HepG2 (cell line): Measurements from ENCODE around the gene CSTF3. TPM values are rescaled to one million over a fixed set of nuclear protein-coding genes. Genes with fewer than 3 reads are reported as not detected.

Experiments used
- ARID4A ChIP-seq: sonication (generic); formaldehyde crosslinking; IDR thresholded peaks from 2 replicates; pipeline ENCODE4 v1.5.0; 2020; ENCODE audit warnings: mild to moderate bottlenecking, missing genetic modification reagents, borderline replicate concordance
- ATF4 ChIP-seq, 2 experiments: fragments of 450-650 bp in 1 of 2; sonication (generic) in 1 of 2; formaldehyde crosslinking; IDR thresholded peaks; 2 replicates each; pipeline versions ENCODE4 v1.5.0 to v1.8.0; 2020 to 2022; ENCODE audit warnings: mild to moderate bottlenecking in 1 of 2, missing genetic modification reagents in 1 of 2
- CHD2 ChIP-seq: IDR thresholded peaks from 2 replicates; pipeline ENCODE4 v1.6.1; 2011; ENCODE audit warnings: low read depth, low read length, improper control_type of control experiment
- HOMEZ ChIP-seq: IDR thresholded peaks from 2 replicates; pipeline ENCODE4 v1.6.1; 2016; ENCODE audit warnings: low read depth
- JARID2 ChIP-seq: sonication (generic); formaldehyde crosslinking; IDR thresholded peaks from 2 replicates; pipeline ENCODE4 v1.8.1; 2023; ENCODE audit warnings: missing genetic modification reagents, inconsistent platforms; ENCODE audit not compliant: insufficient replicate concordance
- MYPOP ChIP-seq: sonication (generic); formaldehyde crosslinking; IDR thresholded peaks from 2 replicates; pipeline ENCODE4 v1.8.1; 2023; ENCODE audit warnings: mild to moderate bottlenecking, moderate library complexity, missing genetic modification reagents
- PLRG1 ChIP-seq: fragments of 450-650 bp; conservative IDR thresholded peaks from 2 replicates; pipeline ENCODE4 v1.6.1; 2016
- POLR2AphosphoS2 ChIP-seq: IDR thresholded peaks from 2 replicates; pipeline ENCODE4 v1.6.1; 2011; ENCODE audit warnings: low read depth, low read length, improper control_type of control experiment
- PREB ChIP-seq: sonication (generic); formaldehyde crosslinking; IDR thresholded peaks from 2 replicates; pipeline ENCODE4 v1.4.0; 2020; ENCODE audit warnings: missing genetic modification reagents
- TBP ChIP-seq: sonication (generic); formaldehyde crosslinking; IDR thresholded peaks from 2 replicates; pipeline ENCODE4 v1.5.0; 2020; ENCODE audit warnings: missing genetic modification reagents
- THAP7 ChIP-seq: sonication (generic); formaldehyde crosslinking; IDR thresholded peaks from 2 replicates; pipeline ENCODE4 v1.8.1; 2023; ENCODE audit warnings: mild to moderate bottlenecking, missing genetic modification reagents
- ZIK1 ChIP-seq: sonication (generic); formaldehyde crosslinking; IDR thresholded peaks from 2 replicates; pipeline ENCODE4 v1.5.0; 2020; ENCODE audit warnings: mild to moderate bottlenecking, low read depth, missing genetic modification reagents, borderline replicate concordance
- ZNF138 ChIP-seq: sonication (generic); formaldehyde crosslinking; IDR thresholded peaks from 2 replicates; pipeline ENCODE4 v1.5.0; 2020; ENCODE audit warnings: mild to moderate bottlenecking, low read depth, missing genetic modification reagents
- ZNF282 ChIP-seq: fragments of 450-650 bp; IDR thresholded peaks from 2 replicates; pipeline ENCODE4 v1.6.1; 2018; ENCODE audit not compliant: partially characterized antibody
- ZNF446 ChIP-seq: sonication (generic); formaldehyde crosslinking; IDR thresholded peaks from 2 replicates; pipeline ENCODE4 v1.5.0; 2020; ENCODE audit warnings: mild to moderate bottlenecking, missing genetic modification reagents
- ZXDC ChIP-seq: sonication (generic); formaldehyde crosslinking; IDR thresholded peaks from 2 replicates; pipeline ENCODE4 v1.5.0; 2020; ENCODE audit warnings: mild to moderate bottlenecking, missing genetic modification reagents
- polyA plus RNA-seq, 8 experiments: library from polyadenylated mRNA; depleted of rRNA in 3 of 8; stranded (reverse) in 7 of 8; unstranded in 1 of 8; fragments of >200 nt; fragmentation: Illumina TruSeq in 4 of 8; extraction: Trizol in 4 of 8; gene quantifications; 2 replicates each; pipeline versions ENCODE4 v1.2.1 to v1.2.3, GENCODE V29; 2011 to 2016; ENCODE audit warnings: low read depth in 4 of 8, missing spikeins in 1 of 8, mixed read lengths in 1 of 8; ENCODE audit not compliant: insufficient read depth in 1 of 8
- total RNA-seq, 5 experiments: library from RNA; depleted of rRNA; stranded (reverse); fragments of >200 nt; fragmentation: Illumina TruSeq; extraction: Trizol; gene quantifications; 2 replicates each; pipeline ENCODE4 v1.2.3, GENCODE V29; 2016; ENCODE audit warnings: low read depth in 1 of 5

Gene CSTF3
- total and polyA plus RNA-seq, 2 of the 13 experiments (the other 11 are each of a cell fraction or from before 2014, with no cell fraction given) = 21.5 to 43.6 TPM

- TF ChIP-seq HOMEZ (CRISPR knock-in tag) (no peak), MYPOP (CRISPR knock-in tag) (no peak), CHD2 (no peak), ZNF282 (no peak), ARID4A (CRISPR knock-in tag) (no peak; the same call in 1 of the 2 replicates), ZNF446 (CRISPR knock-in tag) (no peak), ZNF138 (CRISPR knock-in tag) (no peak), ATF4 (CRISPR knock-in tag; IDR thresholded peaks at IDR 0.05) (no peak), PREB (CRISPR knock-in tag) (no peak), ZIK1 (CRISPR knock-in tag) (no peak), THAP7 (CRISPR knock-in tag) (no peak), POLR2AphosphoS2 (no peak), TBP (CRISPR knock-in tag) (no peak), JARID2 (CRISPR knock-in tag) (no peak), PLRG1 (no peak), ZXDC (CRISPR knock-in tag) (no peak)
Measured at GRCh38 chr11:33065445-33066178, 95.7 kb downstream of the CSTF3 start (continued).
